ENCODE data around the gene FTO.

GRCh38 chr16:54178478-54178976 is 474.6 kb downstream of the FTO start:
- no peak for TF ChIP-seq POLR2A (IDR thresholded peaks at IDR 0.05)
- no peak for TF ChIP-seq CTCF (IDR thresholded peaks at IDR 0.05)
- TF ChIP-seq POLR2AphosphoS5 (IDR thresholded peaks at IDR 0.05): no peak
- TF ChIP-seq EP300 (IDR thresholded peaks at IDR 0.05; ENCODE audit: low read depth): no peak
